Upper lobe of left lung (tissue), 4 donors: ENCODE results near the gene BABAM2.

Source experiments
- POLR2A ChIP-seq, 4 donors: fragments of 450-650 bp; IDR thresholded peaks; one replicate each; pipeline ENCODE4 v1.5.1; 2016 to 2017; ENCODE audit warnings: antibody characterized with exemption in 4 of 4, mild to moderate bottlenecking in 2 of 4
- POLR2AphosphoS5 ChIP-seq, 2 donors: sonication (generic); formaldehyde crosslinking; IDR thresholded peaks; one replicate each; pipeline ENCODE4 v1.5.1; 2017; ENCODE audit warnings: antibody characterized with exemption in 2 of 2
- TF ChIP-seq, protein P1 (sequence below), 6 experiments: fragments of 450-650 bp in 4 of 6; fragments of 200-600 bp in 2 of 6; sonication (generic) in 2 of 6; IDR thresholded peaks; one replicate each; pipeline ENCODE4 v1.5.1; 2016 to 2019; ENCODE audit warnings: antibody characterized with exemption in 6 of 6

DNA sequence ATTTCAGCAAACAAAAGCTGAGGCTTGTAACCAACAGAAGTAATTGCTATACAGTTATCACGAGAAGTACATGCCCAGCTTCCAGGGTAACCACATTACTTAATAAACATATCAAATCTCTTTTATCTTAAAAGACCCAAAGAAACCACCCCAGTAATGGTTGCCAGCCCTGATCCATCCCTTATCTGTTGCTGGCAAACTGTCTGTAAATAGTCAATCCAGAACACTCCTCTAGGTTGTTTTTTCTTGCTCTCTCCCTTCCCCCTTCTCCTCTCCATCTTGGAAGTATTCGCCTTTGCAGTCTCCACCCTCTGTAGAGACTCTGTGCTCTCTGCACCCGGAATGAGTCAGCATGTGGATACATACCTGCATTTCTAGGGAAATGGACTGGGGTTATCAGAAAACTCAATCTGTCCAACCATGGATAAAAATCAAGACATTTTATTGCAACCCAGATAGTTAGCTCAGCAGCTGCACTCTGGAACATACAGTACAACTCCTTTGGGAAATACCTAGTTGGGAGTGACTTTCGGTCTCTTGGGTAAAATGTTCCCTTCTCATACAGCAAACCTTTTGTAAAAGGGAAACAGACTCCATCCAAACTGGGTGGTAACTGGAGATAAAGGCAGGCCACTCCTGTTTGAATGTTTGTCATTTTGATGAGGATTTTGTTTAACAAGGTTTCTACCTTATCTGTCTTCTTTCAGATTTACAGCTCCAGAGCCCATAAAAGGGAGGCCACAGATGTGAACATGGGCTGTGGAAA is 378.7 kb downstream of the BABAM2 start:
- TF ChIP-seq, protein P1, sequence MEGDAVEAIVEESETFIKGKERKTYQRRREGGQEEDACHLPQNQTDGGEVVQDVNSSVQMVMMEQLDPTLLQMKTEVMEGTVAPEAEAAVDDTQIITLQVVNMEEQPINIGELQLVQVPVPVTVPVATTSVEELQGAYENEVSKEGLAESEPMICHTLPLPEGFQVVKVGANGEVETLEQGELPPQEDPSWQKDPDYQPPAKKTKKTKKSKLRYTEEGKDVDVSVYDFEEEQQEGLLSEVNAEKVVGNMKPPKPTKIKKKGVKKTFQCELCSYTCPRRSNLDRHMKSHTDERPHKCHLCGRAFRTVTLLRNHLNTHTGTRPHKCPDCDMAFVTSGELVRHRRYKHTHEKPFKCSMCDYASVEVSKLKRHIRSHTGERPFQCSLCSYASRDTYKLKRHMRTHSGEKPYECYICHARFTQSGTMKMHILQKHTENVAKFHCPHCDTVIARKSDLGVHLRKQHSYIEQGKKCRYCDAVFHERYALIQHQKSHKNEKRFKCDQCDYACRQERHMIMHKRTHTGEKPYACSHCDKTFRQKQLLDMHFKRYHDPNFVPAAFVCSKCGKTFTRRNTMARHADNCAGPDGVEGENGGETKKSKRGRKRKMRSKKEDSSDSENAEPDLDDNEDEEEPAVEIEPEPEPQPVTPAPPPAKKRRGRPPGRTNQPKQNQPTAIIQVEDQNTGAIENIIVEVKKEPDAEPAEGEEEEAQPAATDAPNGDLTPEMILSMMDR (IDR thresholded peaks at IDR 0.05), result no peak
- TF ChIP-seq POLR2A (IDR thresholded peaks at IDR 0.05) (no peak), POLR2AphosphoS5 (IDR thresholded peaks at IDR 0.05) (no peak)
